GM12873 (cell line): ENCODE results near the gene GRID1.

ENCODE experiments used
- TF ChIP-seq, protein P1 (sequence below): IDR thresholded peaks from 2 replicates; pipeline ENCODE4 v1.5.1; 2012; ENCODE audit warnings: low read depth, mild to moderate bottlenecking, moderate library complexity, low read length, control low read depth; ENCODE audit not compliant: insufficient read depth; ENCODE audit errors: missing control alignments

The GRID1 gene

DNA sequence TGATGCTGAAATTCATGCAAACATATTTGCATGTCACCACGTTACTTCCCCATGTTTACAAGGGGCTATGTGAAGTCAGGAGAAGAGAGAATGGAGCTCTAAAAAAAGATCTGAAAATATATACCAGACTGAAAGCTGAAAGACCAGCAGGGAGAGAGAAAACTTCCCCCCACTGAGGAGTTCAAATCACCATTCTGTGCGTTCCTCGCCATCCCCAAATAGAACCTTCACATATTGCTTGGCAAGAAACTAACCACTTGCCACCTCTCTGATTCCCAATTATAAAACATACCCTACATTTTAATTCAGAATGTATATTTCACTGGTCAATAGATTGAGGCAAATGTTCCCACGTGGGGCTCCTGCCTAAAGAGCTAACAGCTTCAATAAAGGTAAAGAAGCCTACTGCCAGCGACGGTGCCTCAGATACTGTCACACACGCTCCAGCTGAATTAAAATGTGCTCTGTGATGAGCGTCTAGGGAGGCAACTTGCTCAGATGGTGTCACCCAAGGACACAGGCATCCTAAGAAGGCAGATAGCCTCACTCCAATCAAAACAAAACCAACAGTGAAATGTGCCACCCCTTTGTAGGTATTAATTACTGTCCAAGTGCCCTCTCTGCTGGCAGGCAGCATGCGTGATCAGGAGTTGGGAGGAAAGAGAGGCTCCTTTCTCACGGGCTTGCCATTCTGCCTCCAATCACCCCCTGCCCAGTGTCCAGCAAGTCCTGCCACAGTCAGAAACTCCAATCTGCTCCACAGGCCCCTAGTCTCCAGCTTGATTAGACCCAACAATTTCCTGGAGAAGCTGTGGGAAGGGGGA, 298.2 kb downstream of the GRID1 start:
- TF ChIP-seq, protein P1, sequence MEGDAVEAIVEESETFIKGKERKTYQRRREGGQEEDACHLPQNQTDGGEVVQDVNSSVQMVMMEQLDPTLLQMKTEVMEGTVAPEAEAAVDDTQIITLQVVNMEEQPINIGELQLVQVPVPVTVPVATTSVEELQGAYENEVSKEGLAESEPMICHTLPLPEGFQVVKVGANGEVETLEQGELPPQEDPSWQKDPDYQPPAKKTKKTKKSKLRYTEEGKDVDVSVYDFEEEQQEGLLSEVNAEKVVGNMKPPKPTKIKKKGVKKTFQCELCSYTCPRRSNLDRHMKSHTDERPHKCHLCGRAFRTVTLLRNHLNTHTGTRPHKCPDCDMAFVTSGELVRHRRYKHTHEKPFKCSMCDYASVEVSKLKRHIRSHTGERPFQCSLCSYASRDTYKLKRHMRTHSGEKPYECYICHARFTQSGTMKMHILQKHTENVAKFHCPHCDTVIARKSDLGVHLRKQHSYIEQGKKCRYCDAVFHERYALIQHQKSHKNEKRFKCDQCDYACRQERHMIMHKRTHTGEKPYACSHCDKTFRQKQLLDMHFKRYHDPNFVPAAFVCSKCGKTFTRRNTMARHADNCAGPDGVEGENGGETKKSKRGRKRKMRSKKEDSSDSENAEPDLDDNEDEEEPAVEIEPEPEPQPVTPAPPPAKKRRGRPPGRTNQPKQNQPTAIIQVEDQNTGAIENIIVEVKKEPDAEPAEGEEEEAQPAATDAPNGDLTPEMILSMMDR: no peak

DNA sequence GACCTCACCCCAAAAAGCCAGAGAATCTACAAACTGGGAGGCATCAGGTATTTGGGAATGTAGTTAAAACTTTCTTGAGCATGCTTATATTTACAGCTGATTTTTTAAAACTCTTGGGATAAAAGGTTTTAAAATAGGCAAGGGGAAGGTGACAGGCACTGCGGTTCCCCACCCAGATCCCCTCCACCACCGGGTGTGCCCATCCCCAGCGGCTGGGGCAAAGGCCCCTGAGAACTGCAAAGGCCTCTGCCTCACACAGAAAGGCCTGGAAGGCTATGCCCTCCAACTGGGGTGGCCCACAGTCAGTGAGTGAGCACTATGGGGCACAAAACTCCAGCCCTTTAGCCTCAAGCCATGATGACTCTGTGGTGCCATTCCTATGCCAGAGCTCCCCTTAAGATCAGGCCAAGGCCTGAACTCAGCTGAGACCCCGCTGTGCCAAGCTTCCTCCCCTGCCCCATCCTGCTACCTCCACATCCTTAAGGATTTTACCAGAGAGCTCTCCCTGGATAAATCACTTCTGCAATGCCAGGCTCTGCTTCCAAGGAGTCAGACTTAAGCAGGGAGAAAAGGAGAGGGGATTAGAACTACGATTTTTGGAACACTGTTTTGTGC, 299.1 kb downstream of the GRID1 start:
- TF ChIP-seq, protein P1: no peak

DNA sequence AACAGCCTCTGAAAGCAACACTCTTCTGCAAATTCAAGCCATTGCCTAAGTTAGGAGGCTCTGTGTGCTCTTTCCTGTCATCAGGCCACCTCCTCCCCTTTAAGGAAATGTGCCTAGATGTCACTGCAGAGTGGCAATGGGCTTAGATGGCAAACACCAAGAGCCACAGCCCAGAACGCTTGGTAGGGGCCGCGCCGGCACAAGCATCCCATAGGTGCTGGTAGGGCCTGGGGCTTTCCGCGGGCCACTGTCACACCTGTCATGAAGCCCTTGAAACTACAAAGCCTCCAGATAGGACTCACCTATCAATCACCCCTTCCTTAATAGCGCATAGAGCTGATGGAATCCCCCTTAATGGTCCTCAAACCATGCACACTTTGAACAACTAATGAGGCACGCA, 299.9 kb downstream of the GRID1 start:
- TF ChIP-seq, protein P1: no peak

- TF ChIP-seq, protein P1: no peak
These were observed 300.8 kb downstream of the GRID1 start for GRCh38 chr10:86065711-86066251.

- TF ChIP-seq, protein P1: no peak
These were observed 301.5 kb downstream of the GRID1 start for GRCh38 chr10:86064931-86065662.

GRCh38 chr10:86064219-86064618, 302.4 kb downstream of the GRID1 start:
- TF ChIP-seq, protein P1: no peak

GRCh38 chr10:86063341-86063740, 303.3 kb downstream of the GRID1 start:
- TF ChIP-seq, protein P1: no peak
